Tibial nerve (tissue), 4 donors: ENCODE data around the gene SCG3. TPM values are rescaled to one million over a fixed set of nuclear protein-coding genes. Genes with fewer than 3 reads are reported as not detected.

Experiments used
- DNase-seq, 2 donors: peaks; one replicate each; pipeline ENCODE4 v3.0.0-alpha.2; 2019; ENCODE audit warnings: low spot score in 2 of 2
- H3K27ac ChIP-seq, 4 donors: fragments of 200-600 bp; sonication (generic) in 3 of 4; one replicate each; pipeline ENCODE4 v1.5.1; 2017 to 2019; ENCODE audit warnings: mild to moderate bottlenecking in 1 of 4
- H3K27me3 ChIP-seq, 2 donors: fragments of 200-600 bp; sonication (generic) in 1 of 2; one replicate each; pipeline versions ENCODE4 v1.5.1 to v1.6.0; 2017 to 2019
- H3K36me3 ChIP-seq, 3 donors: fragments of 200-600 bp; sonication (generic); one replicate each; pipeline ENCODE4 v1.5.1; 2018 to 2019
- H3K4me1 ChIP-seq, 4 donors: fragments of 200-600 bp; sonication (generic) in 3 of 4; one replicate each; pipeline ENCODE4 v1.5.1; 2017 to 2019
- H3K4me3 ChIP-seq, 4 donors: fragments of 200-600 bp; sonication (generic) in 3 of 4; one replicate each; pipeline ENCODE4 v1.5.1; 2017 to 2019; ENCODE audit warnings: mild to moderate bottlenecking in 1 of 4, moderate library complexity in 1 of 4
- H3K9me3 ChIP-seq, 4 donors: fragments of 200-600 bp; sonication (generic) in 3 of 4; one replicate each; pipeline ENCODE4 v1.5.1; 2017 to 2019
- EP300 ChIP-seq, 2 donors: sonication (generic); formaldehyde crosslinking; IDR thresholded peaks; one replicate each; pipeline ENCODE4 v1.6.1; 2017; ENCODE audit warnings: antibody characterized with exemption in 2 of 2, mild to moderate bottlenecking in 1 of 2
- POLR2A ChIP-seq, 2 donors: fragments of 450-650 bp; IDR thresholded peaks; one replicate each; pipeline ENCODE4 v1.6.1; 2017; ENCODE audit warnings: antibody characterized with exemption in 2 of 2, mild to moderate bottlenecking in 2 of 2, moderate library complexity in 2 of 2
- WGBS, 2 donors: methylation state at CpG; one replicate each; pipeline ENCODE4 v1.1.5; 2018; 5-methylcytosine and 5-hydroxymethylcytosine counted together
- total RNA-seq, 4 donors: library from RNA; depleted of rRNA; stranded (reverse); fragments of >200 nt; gene quantifications; one replicate each; pipeline ENCODE4 v1.1.0, GENCODE V29; 2016
- TF ChIP-seq, protein P1 (sequence below), 5 experiments: fragments of 200-600 bp in 3 of 5; fragments of 450-650 bp in 2 of 5; sonication (generic) in 3 of 5; IDR thresholded peaks; one replicate each; pipeline ENCODE4 v1.5.1; 2016 to 2019; ENCODE audit warnings: antibody characterized with exemption in 5 of 5, mild to moderate bottlenecking in 3 of 5, moderate library complexity in 2 of 5

The SCG3 gene
- total RNA-seq, 4 donors from 2014 or later: not detected

DNA sequence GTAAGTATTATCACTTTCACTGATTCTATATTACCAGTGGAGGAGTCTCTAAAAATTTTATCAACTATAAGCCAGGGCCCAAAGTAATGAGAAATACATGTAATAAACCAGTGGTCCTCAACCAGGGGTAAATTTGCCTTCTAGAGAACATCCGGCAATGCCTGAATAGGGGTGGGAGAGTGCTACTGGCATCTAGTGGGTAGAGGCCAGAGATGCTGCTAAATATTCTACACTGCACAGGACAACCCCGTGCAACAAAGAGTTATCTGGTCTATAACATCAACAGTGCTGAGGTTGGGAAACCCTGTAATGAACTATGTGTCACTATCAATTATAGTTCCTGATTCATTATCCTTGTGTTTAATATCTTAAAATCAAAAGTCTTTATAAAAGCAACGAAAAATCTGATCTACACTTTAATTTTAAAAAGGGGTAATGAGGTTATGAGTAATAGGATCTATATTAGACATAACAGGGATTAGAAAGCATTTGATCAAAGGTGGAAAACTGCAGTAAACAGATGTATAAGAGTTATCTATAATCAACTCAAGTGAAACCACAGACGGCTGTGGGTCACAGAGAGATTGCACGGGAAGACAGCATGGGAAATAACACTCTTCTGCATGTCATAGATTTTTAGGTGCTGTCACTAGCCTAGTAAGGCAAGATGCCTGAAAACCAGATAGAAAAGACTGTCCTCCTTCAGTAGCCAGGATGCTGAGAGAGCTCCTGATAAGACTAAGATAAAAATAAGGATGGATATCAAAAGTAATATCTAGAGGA is 54.1 kb downstream of the SCG3 start:
- Histone ChIP-seq H3K27me3 (no peaks in the 10 kb centered on the region), H3K4me1 (peaks cover 2 to 70% (median 27%) of the 10 kb centered on the region in 4 donors), H3K9me3 (no peaks in the 10 kb centered on the region), H3K4me3 (peak overlapping the region in 1 of 4 donors; percentile 77), H3K27ac (peak overlapping the region in 3 of 4 donors; percentile 77 to 93 (median 89)), H3K36me3 (no peaks in the 10 kb centered on the region)
- 47 to 54% methylated on average over 5 of the region's 5 CpGs for WGBS, 2 donors
- TF ChIP-seq, protein P1, sequence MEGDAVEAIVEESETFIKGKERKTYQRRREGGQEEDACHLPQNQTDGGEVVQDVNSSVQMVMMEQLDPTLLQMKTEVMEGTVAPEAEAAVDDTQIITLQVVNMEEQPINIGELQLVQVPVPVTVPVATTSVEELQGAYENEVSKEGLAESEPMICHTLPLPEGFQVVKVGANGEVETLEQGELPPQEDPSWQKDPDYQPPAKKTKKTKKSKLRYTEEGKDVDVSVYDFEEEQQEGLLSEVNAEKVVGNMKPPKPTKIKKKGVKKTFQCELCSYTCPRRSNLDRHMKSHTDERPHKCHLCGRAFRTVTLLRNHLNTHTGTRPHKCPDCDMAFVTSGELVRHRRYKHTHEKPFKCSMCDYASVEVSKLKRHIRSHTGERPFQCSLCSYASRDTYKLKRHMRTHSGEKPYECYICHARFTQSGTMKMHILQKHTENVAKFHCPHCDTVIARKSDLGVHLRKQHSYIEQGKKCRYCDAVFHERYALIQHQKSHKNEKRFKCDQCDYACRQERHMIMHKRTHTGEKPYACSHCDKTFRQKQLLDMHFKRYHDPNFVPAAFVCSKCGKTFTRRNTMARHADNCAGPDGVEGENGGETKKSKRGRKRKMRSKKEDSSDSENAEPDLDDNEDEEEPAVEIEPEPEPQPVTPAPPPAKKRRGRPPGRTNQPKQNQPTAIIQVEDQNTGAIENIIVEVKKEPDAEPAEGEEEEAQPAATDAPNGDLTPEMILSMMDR (IDR thresholded peaks at IDR 0.05): no peak
- TF ChIP-seq EP300 (IDR thresholded peaks at IDR 0.05): no peak
- no peak for TF ChIP-seq POLR2A (IDR thresholded peaks at IDR 0.05)
- no peak for DNase-seq

DNA sequence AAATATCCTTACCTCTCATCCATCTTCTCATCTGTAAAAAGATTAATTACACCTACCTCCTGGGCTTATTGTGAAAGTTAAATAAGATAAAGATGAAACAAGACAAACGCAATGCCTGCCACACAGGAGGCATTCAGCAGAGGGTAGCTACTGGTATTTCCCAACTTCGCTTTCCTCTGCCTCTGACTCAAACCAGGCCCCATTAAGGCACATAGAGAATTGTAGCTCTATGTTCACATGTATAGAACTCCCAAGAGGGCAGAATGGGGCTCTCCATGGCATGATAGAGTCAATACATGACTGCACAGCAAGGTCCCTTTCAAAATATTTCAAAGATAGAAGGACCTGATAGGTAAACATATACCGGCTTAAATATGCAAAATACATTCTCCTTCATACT is 54.8 kb downstream of the SCG3 start:
- no peak for DNase-seq
- H3K4me1 ChIP-seq: peaks cover 2 to 64% (median 23%) of the 10 kb centered on the region in 4 donors
- WGBS, 2 donors: 44 to 47% methylated on average over 3 of the region's 3 CpGs
- H3K9me3 ChIP-seq: no peaks in the 10 kb centered on the region
- H3K4me3 ChIP-seq: peak overlapping the region in 2 of 4 donors; percentile 77 to 92
- TF ChIP-seq, protein P1 (IDR thresholded peaks at IDR 0.05): no peak
- TF ChIP-seq POLR2A (IDR thresholded peaks at IDR 0.05): no peak
- TF ChIP-seq EP300 (IDR thresholded peaks at IDR 0.05): no peak
- H3K27ac ChIP-seq: peak overlapping the region in 3 of 4 donors; percentile 77 to 93 (median 89)
- H3K27me3 ChIP-seq: no peaks in the 10 kb centered on the region
- H3K36me3 ChIP-seq: no peaks in the 10 kb centered on the region

DNA sequence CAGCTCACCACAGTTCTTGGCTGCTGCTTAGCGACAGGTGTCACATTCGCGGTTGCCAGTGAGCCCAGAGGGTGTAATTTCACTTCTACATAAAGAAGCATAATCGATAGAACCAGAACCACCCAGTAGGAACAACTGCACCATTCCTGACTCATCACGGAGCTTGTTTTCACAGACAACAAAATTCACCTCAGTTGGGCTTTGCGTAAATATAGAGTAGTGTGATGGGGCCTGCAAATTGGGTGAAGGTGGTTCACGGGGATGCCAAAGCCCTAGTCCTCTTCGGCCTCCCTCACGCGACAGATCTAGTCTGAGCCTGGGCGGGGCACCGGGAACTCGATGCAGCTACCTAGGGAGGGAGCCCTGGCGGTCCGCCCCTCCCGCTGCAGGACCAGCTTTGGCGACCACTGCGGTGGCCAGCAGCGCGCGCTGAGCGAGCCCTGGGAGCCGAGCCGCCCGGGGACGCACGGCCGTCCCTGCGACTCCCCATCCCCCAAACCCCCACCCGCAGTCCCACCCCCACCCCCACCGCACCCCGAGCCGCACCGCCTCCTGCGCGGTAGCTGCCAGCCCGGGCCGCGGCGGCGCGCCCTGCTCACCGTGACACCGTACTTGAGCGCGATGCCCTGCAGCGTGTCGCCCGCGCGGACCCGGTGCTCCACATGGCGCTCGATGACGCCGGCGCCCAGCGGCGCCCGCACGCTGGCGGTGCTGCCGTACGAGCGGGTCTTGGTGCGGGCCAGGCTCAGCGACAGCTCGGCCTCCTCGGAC is 55.6 kb downstream of the SCG3 start:
- 3 to 6% methylated on average over 24 to 34 of the region's 69 CpGs for WGBS, 2 donors
- H3K27me3 ChIP-seq: no peaks in the 10 kb centered on the region
- no peaks in the 10 kb centered on the region for H3K36me3 ChIP-seq
- no peaks in the 10 kb centered on the region for H3K9me3 ChIP-seq
- peak overlapping the region; percentile 65 to 93 (median 83) for H3K27ac ChIP-seq
- H3K4me1 ChIP-seq: peaks cover under 1 to 55% (median 16%) of the 10 kb centered on the region in 4 donors
- DNase-seq: peak in 1 of 2 donors; percentile 20
- TF ChIP-seq POLR2A (IDR thresholded peaks at IDR 0.05): no peak
- TF ChIP-seq, protein P1 (IDR thresholded peaks at IDR 0.05): no peak
- TF ChIP-seq EP300 (IDR thresholded peaks at IDR 0.05): no peak
- peak overlapping the region; percentile 61 to 92 (median 70) for H3K4me3 ChIP-seq

DNA sequence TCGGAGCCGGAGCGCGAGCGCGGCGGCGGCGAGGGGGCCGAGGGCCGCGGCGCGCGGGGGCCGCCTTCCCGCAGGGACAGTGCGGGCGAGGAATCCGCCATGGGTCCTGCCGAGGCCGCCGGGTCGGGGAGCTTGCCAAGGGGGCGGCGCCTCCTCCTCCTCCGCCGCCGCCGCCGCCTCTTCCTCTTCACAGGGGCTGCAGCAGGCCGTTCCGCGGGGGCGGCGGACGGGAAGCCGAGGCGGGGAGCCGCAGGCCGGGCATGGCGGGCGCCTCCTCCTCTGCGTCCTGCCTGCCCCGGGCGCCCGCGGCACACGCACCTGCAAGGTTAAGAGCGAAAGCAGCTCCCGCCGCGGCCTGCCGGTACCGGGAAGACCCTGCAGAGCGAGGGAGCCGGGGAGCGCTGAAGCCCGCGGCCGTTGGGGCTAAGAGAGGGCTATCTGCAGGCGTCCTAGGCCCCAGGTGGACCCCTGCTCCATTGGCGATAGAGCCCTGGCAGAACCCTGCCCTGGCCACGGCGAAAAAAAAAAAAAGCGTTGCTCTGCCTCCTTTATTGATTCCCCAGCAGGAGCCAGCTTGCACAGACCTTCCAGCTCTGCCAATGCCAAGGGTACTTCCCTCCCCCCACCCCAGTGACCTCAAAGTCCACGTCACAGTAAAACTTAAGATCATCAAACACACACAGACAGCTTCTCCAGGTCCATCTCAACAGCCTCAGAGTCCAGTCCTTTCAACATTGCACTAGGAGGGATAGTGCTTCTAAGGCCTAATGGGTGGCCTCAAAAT is 56.4 kb downstream of the SCG3 start, which contains the start of gene LYSMD2:
TSS of gene LYSMD2 (minus strand) at position 134 of the 784 bp plus-strand sequence. CDS start at position 101, 33 bp downstream.
- H3K9me3 ChIP-seq: no peaks in the 10 kb centered on the region
- WGBS, 2 donors: 0 to 1% methylated on average over 12 to 30 of the region's 67 CpGs
- no peaks in the 10 kb centered on the region for H3K36me3 ChIP-seq
- H3K4me3 ChIP-seq: peak within 1 kb of the TSS; percentile 61 to 92 (median 70)
- peak; percentile 58 to 64 for DNase-seq
- peak within 1 kb of the TSS; percentile 65 to 93 (median 83) for H3K27ac ChIP-seq
- peaks cover 0 to 47% (median 9%) of the 10 kb centered on the region in 4 donors for H3K4me1 ChIP-seq
- peak in 1 of 2 donors; percentile 14 for TF ChIP-seq EP300 (IDR thresholded peaks at IDR 0.05)
- no peak for TF ChIP-seq POLR2A (IDR thresholded peaks at IDR 0.05)
- TF ChIP-seq, protein P1 (IDR thresholded peaks at IDR 0.05): no peak
- H3K27me3 ChIP-seq: no peaks in the 10 kb centered on the region
